Body of pancreas (tissue), 4 donors: ENCODE results near the gene WHRN. TPM values are rescaled to one million over a fixed set of nuclear protein-coding genes. Genes with fewer than 3 reads are reported as not detected.
A peak's percentile ranks its signal among the peaks of the same experiment; 100 is the strongest.

Source experiments
- ATAC-seq: fragments of 150-250 bp; one replicate; pipeline ENCODE4 v1.9.1; 2016
- DNase-seq, 4 donors: peaks; one replicate each; pipeline ENCODE4 v3.0.0-alpha.2; 2019
- H3K27ac ChIP-seq, 4 donors: fragments of 200-600 bp; sonication (generic); 1 replicate in 3 of 4; 2 replicates in 1 of 4; pipeline versions ENCODE4 v1.5.1 to v1.6.1; 2016 to 2019; ENCODE audit warnings: mild to moderate bottlenecking in 1 of 4, mixed read lengths in 1 of 4, moderate library complexity in 1 of 4
- H3K27me3 ChIP-seq, 2 donors: fragments of 200-600 bp; sonication (generic); one replicate each; pipeline ENCODE4 v1.6.0; 2016; ENCODE audit warnings: mild to moderate bottlenecking in 1 of 2
- H3K36me3 ChIP-seq, 2 donors: fragments of 200-600 bp; sonication (generic); replicated peaks in 1 of 2; 2 replicates each; pipeline ENCODE4 v1.5.1; 2016; ENCODE audit warnings: low read depth in 2 of 2; ENCODE audit not compliant: insufficient read depth in 1 of 2
- H3K4me1 ChIP-seq: fragments of 200-600 bp; sonication (generic); one replicate; pipeline ENCODE4 v1.6.0; 2016
- H3K4me3 ChIP-seq, 2 donors: fragments of 200-600 bp; sonication (generic); 1 replicate in 1 of 2; 2 replicates in 1 of 2; pipeline ENCODE4 v1.5.1; 2016 to 2019
- H3K9me3 ChIP-seq, 3 donors: fragments of 200-600 bp; sonication (generic); 1 replicate in 2 of 3; 2 replicates in 1 of 3; pipeline ENCODE4 v1.5.1; 2016
- CTCF ChIP-seq, 7 experiments: fragments of 450-650 bp in 4 of 7; fragments of 200-600 bp in 3 of 7; sonication (generic) in 3 of 7; IDR thresholded peaks; one replicate each; pipeline ENCODE4 v1.5.1; 2016 to 2019; ENCODE audit warnings: antibody characterized with exemption in 7 of 7
- POLR2A ChIP-seq, 3 donors: fragments of 450-650 bp; IDR thresholded peaks; one replicate each; pipeline ENCODE4 v1.6.1; 2016; ENCODE audit warnings: antibody characterized with exemption in 3 of 3, mild to moderate bottlenecking in 2 of 3
- WGBS, 2 donors: methylation state at CpG; one replicate each; pipeline ENCODE4 v1.1.5; 2017; 5-methylcytosine and 5-hydroxymethylcytosine counted together
- intact Hi-C: fragments of 100-400 bp; cut with DNase I; formaldehyde crosslinking; loops from one replicate; pipeline ENCODE4 v1.15.1; 2023
- total RNA-seq, 2 donors: library from RNA; depleted of rRNA; stranded (reverse); fragments of >200 nt; gene quantifications; one replicate each; pipeline ENCODE4 v1.1.0, GENCODE V29; 2016

The WHRN gene
- total RNA-seq, 2 donors from 2014 or later: 13.5 to 15.6 TPM

GRCh38 chr9:114491430-114492003 lies 13.8 kb downstream of the WHRN start:
- intact Hi-C loops: no loop called here
- TF ChIP-seq POLR2A (IDR thresholded peaks at IDR 0.05) (no peak), CTCF (IDR thresholded peaks at IDR 0.05) (no peak)
- DNase-seq (no peak), ATAC-seq (no peak)
- no peaks in the 10 kb centered on the region for H3K9me3 ChIP-seq
- H3K36me3 ChIP-seq: no peaks in the 10 kb centered on the region
- H3K4me3 ChIP-seq: no peak overlapping the region
- 82 to 86% methylated on average over 17 of the region's 17 CpGs for WGBS, 2 donors
- no peak overlapping the region for H3K27ac ChIP-seq
- H3K4me1 ChIP-seq: peaks cover 9% of the 10 kb centered on the region
- no peaks in the 10 kb centered on the region for H3K27me3 ChIP-seq

GRCh38 chr9:114489928-114490327 lies 15.3 kb downstream of the WHRN start:
- no peaks in the 10 kb centered on the region for H3K36me3 ChIP-seq
- no peak for DNase-seq
- H3K27ac ChIP-seq: no peak overlapping the region
- H3K4me3 ChIP-seq: no peak overlapping the region
- 86 to 94% methylated on average over 12 of the region's 12 CpGs for WGBS, 2 donors
- no peaks in the 10 kb centered on the region for H3K9me3 ChIP-seq
- intact Hi-C loops: no loop called here
- ATAC-seq: no peak
- TF ChIP-seq POLR2A (IDR thresholded peaks at IDR 0.05): no peak
- TF ChIP-seq CTCF (IDR thresholded peaks at IDR 0.05): no peak
- H3K4me1 ChIP-seq: peaks cover 13% of the 10 kb centered on the region
- H3K27me3 ChIP-seq: no peaks in the 10 kb centered on the region

- Histone ChIP-seq H3K4me3 (no peak overlapping the region), H3K9me3 (no peaks in the 10 kb centered on the region), H3K27me3 (no peaks in the 10 kb centered on the region), H3K4me1 (peaks cover 7% of the 10 kb centered on the region), H3K27ac (no peak overlapping the region), H3K36me3 (no peaks in the 10 kb centered on the region)
- intact Hi-C loops: no loop called here
- TF ChIP-seq CTCF (IDR thresholded peaks at IDR 0.05): no peak
- TF ChIP-seq POLR2A (IDR thresholded peaks at IDR 0.05): no peak
- DNase-seq (no peak), ATAC-seq (no peak)
- 60 to 80% methylated on average over 7 of the region's 7 CpGs for WGBS, 2 donors
These were observed 16.7 kb downstream of the WHRN start for GRCh38 chr9:114488398-114489129.

GRCh38 chr9:114487607-114488300 lies 17.5 kb downstream of the WHRN start:
- no peak overlapping the region for H3K27ac ChIP-seq
- no peaks in the 10 kb centered on the region for H3K36me3 ChIP-seq
- intact Hi-C loops: no loop called here
- H3K9me3 ChIP-seq: no peaks in the 10 kb centered on the region
- H3K27me3 ChIP-seq: no peaks in the 10 kb centered on the region
- ATAC-seq (peak; percentile 93), DNase-seq (peak; percentile 65 to 78 (median 68))
- H3K4me3 ChIP-seq: no peak overlapping the region
- TF ChIP-seq POLR2A (IDR thresholded peaks at IDR 0.05): no peak
- TF ChIP-seq CTCF (IDR thresholded peaks at IDR 0.05): peak; percentile 57 to 87 (median 84)
- peaks cover 5% of the 10 kb centered on the region for H3K4me1 ChIP-seq
- 67 to 75% methylated on average over 6 of the region's 6 CpGs for WGBS, 2 donors
